Inflammatory macrophage treated with lipopolysaccharide for 1 hour (primary cell): ENCODE results near the gene ESPN.
"Not testable (repeated sequence)": the region's sequence is repeated elsewhere in the genome, so short reads cannot be mapped to it uniquely, and the experiment has no call there.

Experiments
- DNase-seq, 2 donors: peaks; one replicate each; pipeline ENCODE4 v3.0.0-alpha.2; 2020 to 2022

Gene ESPN

GRCh38 chr1:6485168-6486101 lies 60.9 kb downstream of the ESPN start:
- DNase-seq: no peak

DNA sequence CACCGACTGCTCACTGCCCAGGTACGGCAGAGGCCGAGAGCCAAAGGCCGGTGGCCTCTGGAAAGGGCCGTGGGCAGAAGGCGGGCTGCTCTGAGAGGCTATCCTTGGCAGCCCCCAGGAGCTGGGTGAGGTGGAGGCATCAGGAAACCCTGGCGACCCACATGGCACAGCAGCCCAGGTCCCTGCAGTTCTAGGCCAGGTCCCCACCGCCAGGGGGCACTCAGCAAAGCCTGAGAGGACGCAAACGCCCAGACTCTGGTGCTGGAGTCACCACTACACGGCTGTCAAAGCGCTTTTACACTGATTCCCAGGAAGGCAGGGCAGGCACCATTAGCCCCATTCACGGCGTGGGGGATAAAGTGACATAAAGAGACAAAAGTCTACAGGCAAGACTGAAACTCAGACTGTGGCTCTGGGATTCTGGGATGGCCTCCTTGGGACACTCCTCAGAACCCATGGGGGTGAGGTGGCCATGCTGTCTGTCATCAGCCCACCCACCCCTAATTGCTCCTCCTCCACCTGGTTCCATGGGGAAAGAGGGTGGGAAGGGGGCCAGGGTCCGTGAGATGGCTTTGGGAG lies 61.9 kb downstream of the ESPN start:
- peak; percentile 68 to 92 for DNase-seq

DNA sequence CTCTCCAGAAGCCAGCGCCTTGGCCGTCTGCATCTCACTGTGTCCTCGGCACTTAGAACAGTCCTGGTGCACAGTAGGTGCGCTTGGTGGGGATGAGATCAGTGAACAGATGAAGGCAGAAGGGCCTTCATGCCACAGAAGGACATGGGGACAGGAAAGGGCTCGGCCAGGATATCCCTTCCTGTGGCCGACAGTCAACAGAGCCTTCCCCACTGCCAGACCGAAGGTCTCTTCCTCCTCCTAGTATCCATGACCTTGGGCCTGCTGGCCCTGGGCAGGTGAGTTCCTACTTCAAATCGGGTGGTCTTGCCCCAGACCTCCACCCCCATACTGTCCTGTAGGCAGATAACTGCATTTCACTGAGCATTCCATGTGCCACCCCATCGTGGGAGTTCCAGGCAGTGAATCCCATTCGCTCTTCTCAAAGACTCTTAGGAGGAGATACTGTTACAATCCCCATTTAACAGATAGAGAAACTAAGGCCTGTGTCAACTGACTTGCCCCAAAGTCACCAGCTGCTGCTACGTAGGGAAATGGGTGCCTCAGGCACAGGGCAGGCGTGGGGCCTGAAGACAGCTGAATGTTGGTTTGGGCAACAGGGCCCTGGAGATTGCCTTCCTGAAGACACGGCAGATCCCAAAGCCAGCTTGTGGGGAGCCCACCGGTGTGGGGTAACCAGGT lies 63.4 kb downstream of the ESPN start:
- DNase-seq: no peak

GRCh38 chr1:6488602-6489382 lies 64.2 kb downstream of the ESPN start:
- DNase-seq: no peak

- DNase-seq: no peak
Measured at GRCh38 chr1:6489383-6489765, 64.8 kb downstream of the ESPN start.

DNA sequence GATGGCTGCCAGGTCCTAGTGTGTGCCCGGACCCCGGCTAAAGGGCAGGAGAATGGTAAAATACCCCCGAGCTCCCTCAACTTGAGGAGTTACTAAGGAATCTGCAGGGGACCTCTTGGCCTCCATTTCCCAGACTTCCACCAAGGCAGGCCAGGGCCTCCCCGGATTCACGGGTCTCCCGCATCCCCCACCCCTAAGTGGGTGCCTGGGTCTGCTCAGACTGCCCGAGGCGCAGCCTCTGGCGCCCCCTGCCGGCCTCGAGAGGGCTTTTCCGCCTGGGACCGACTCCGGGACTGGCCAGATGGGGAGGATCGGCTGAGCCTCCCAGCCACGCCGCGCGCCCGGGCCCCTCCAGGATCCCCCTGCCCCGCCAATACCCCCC lies 65.2 kb downstream of the ESPN start:
- DNase-seq: peak; percentile 41 to 80

GRCh38 chr1:6490181-6491080 lies 65.9 kb downstream of the ESPN start:
- no peak for DNase-seq

DNA sequence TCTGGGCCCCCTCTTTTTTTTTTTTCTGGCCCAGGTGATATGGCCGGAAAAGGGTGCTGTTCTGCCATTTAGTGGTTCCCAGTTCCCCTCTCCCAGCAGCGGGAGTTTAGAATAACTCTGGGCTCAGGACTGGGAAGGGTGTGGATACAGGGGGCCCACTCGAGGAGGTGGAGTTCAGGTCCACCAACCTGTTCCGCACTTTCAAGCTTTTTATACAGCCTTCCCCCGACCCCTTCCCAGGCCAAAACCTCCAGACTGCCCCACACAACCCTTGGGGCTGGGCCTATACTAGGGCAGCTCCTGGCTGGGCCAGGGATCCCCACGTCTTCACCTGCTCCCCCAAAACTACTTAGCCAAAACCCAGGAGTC lies 66.5 kb downstream of the ESPN start:
- DNase-seq: no peak

- DNase-seq: no peak
Measured at GRCh38 chr1:6491480-6491962, 66.9 kb downstream of the ESPN start, which contains the start of gene PLEKHG5. Gene PLEKHG5 (minus strand): TSS chr1:6491667. CDS start chr1:6477571, 14,096 bp downstream.

- no peak for DNase-seq
Measured at GRCh38 chr1:6491966-6492365, 67.4 kb downstream of the ESPN start.

DNA sequence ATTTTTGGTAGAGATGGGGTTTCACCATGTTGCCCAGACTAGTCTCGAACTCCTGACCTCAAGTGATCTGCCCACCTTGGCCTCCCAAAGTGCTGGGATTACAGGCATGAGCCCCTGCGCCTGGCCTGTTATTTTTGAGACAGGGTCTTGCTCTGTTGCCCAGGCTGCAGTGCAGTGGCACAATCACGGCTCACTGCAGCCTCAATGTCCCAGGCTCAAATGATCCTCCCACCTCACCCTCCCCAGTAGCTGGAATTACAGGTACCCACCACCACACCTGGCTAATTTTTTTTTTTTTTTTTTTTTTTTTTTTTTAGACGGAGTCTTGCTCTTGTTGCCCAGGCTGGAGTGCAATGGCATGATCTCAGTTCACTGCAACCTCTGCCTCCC lies 69.3 kb downstream of the ESPN start:
- not testable (repeated sequence) for DNase-seq

- DNase-seq: no peak
Measured at GRCh38 chr1:6494627-6495026, 70.1 kb downstream of the ESPN start.

DNA sequence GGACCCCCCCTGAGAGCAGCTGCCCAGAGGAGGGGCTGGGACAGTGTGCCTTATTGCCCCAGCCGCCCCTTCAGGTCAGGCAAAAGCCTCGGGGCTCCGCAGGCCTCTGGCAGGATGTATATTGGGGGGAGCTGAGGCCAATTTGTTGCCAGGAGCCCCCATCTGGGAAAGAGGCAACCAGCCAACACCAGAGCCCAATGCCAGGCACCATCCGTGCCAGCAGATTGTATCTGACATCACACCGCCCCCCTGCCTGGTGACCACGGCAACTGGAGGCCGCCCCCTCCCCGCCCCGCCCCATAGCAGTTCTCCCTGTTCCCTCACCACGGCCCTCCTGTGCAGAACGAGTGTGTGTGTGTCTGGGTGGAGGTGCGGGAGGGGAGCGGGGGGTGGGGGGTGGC lies 70.5 kb downstream of the ESPN start:
- no peak for DNase-seq

DNA sequence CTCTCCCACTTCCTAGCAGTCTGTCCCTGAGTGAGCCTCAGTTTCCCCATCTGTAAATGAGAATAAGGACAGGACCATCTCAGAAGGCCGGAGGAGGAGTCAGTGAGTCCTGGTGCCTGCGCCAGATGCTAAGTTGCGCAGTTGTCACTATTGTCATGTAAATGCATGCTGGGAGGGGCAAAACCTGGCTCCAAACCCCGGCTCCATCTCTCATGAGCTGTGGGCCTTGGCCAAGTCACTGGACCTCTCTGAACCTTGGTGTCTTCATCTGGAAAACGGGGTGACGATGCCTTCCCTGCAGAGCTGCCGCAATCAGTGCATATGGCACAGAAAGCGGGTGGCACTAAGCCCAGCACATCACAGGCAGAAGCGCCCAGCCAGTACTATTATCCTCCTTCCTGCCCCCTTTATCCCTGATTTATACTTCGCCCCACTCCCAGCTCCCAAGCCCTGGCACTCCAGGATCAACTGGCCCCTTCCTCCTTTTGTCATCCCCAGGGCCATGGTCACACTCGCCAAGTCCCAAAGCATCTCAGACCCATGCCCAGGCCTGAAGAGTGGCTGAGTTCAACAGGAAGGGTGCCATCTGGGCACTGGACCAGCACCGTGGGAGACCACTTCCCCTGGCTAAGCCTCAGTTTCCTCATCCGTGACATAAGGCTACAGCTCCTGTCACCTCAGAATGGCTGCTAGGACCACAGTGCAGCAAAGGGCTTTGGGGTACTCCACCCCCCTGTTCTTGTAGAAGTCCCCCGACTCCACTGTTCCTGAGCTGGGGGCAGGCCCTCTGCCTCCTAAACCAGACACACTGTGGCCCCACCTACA lies 71.2 kb downstream of the ESPN start:
- DNase-seq: no peak

GRCh38 chr1:6496365-6496721 lies 71.8 kb downstream of the ESPN start:
- DNase-seq: no peak

DNA sequence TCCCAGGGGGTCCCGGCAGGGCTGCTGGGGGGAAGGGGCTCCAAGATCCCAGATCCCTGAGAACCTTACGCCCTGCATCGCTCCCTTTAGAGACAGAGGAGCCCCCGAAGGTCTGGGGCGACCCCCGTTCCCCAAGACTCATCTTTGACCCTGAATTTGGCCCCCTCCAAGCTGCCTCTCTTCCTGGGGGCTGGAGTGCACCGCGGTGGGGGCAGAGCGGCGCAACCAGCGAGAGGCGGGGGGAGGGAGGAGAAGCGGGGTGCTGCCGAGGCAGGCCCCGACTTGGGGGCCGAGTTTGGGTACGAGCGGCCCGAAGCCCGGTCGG lies 72.3 kb downstream of the ESPN start:
- DNase-seq: no peak

DNA sequence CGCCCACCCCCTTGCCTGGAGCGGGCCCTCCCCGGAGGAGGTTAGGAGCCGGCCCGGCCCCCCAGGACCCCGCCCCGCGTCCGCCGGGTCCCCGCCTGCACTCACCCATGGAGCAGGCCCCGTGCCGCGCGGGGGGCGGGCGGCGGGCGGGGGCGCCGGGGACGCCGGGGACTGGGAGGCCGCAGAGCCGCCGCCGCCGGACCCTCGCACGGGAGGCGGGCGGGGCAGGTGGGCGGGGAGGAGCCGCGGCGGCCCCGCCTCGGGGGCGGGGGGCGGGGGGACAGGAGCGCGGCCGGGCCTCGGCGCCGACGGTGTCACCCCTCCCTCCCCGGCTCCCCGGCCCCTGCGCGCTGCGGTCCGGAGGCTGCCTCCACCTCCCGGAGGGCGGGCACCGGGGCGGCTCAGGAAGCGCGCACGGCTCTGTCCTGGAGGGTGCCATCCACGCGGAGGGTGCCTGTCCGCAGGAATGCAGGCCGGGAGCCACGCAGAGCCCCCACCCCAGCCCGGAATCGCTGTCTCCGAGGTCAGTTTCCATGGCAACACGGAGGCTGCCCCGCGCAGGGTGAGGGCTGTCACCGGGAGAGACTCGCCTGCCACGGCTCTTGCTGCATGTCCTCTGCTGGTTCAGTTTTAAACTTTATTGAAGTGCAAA lies 72.8 kb downstream of the ESPN start:
- DNase-seq: no peak

GRCh38 chr1:6497867-6498575 lies 73.4 kb downstream of the ESPN start:
- DNase-seq: no peak

DNA sequence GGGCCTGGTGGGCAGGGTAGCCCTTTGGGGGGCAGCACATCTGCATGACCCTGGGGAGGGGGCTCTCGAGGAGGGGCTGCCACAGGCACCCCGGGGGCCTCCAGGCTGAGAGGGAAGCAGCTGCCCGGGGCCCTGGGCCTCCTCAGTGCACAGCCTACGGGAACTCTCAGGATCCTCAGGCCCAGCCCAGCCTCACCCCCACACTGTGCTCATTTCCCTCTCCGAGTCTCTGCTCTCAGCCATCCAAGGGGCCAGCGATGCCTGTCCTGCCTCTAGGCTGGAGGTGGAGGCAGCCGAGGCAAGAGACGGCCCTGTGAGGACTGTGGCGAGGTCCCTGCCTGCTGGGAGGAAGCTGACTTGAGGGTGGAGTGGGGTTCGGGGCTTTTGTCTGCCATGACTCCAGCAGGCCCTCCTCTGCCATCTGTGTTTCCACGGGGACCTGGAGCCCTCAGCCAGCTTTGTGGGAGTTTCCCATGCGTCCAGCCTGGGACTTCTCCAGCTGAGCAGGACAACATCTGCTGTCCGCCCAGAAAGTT lies 74.1 kb downstream of the ESPN start:
- DNase-seq: peak; percentile 42 to 49

DNA sequence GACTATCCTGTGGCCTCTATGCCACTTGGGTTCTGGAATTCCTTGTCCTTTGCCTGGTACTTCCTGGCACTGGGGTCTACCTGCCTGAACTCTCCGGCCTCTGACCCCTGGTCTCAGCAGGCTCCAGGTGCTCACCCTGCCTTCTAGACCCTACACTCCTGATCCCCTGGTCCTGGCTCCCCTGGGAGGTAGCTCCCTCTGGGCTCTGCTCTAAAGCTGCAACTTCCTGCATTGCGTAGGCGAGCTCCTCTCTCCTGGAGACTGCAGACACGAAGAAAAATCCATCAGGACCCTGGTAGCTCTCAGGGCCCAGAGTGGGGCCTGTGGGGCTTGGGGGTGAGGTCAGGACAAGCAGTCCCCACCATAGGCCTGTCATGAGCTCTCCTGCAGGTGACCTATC lies 74.7 kb downstream of the ESPN start:
- DNase-seq: no peak
